Measurements from ENCODE around the gene FIG4. TPM values are rescaled to one million over a fixed set of nuclear protein-coding genes. Genes with fewer than 3 reads are reported as not detected.
"Not testable (repeated sequence)": the region's sequence is repeated elsewhere in the genome, so short reads cannot be mapped to it uniquely, and the experiment has no call there.

Gene FIG4
- total RNA-seq, 1 experiment from 2014 or later = 7.3 TPM

- TF ChIP-seq, protein P1, sequence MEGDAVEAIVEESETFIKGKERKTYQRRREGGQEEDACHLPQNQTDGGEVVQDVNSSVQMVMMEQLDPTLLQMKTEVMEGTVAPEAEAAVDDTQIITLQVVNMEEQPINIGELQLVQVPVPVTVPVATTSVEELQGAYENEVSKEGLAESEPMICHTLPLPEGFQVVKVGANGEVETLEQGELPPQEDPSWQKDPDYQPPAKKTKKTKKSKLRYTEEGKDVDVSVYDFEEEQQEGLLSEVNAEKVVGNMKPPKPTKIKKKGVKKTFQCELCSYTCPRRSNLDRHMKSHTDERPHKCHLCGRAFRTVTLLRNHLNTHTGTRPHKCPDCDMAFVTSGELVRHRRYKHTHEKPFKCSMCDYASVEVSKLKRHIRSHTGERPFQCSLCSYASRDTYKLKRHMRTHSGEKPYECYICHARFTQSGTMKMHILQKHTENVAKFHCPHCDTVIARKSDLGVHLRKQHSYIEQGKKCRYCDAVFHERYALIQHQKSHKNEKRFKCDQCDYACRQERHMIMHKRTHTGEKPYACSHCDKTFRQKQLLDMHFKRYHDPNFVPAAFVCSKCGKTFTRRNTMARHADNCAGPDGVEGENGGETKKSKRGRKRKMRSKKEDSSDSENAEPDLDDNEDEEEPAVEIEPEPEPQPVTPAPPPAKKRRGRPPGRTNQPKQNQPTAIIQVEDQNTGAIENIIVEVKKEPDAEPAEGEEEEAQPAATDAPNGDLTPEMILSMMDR (IDR thresholded peaks at IDR 0.05; ENCODE audit: insufficient read depth in 1 of 2, low read depth in 1 of 2, low read length in 1 of 2, severe bottlenecking in 1 of 2, unreplicated experiment in 1 of 2) = no peak
- Mint-ChIP-seq H3K4me1 (ENCODE audit: low read depth, unreplicated experiment) (peaks cover 14% of the 10 kb centered on the region), H3K27ac (ENCODE audit: unreplicated experiment) (no peak overlapping the region), H3K9me3 (ENCODE audit: unreplicated experiment) (no peaks in the 10 kb centered on the region), H3K4me3 (ENCODE audit: unreplicated experiment) (no peak overlapping the region), H3K27me3 (ENCODE audit: insufficient read depth, unreplicated experiment) (no peaks in the 10 kb centered on the region), H3K36me3 (ENCODE audit: insufficient read depth, unreplicated experiment) (no peaks in the 10 kb centered on the region)
- Histone ChIP-seq H3K27me3 (replicated peaks; ENCODE audit: control insufficient read depth, insufficient read depth, low read length) (no peaks in the 10 kb centered on the region), H3K4me1 (peaks cover 9% of the 10 kb centered on the region; the same call in 1 of the 2 replicates), H3K36me3 (ENCODE audit: control insufficient read depth, insufficient read depth, low read length) (no peaks in the 10 kb centered on the region), H3K4me3 (ENCODE audit: low read depth, low read length) (no peak overlapping the region), H3K9me3 (no peaks in the 10 kb centered on the region)
- intact Hi-C loops (cut with micrococcal nuclease; ENCODE audit: unreplicated experiment) = no loop called here
- ChIA-PET POLR2A (no interaction called here), CTCF (no interaction called here)
- no peak for DNase-seq
- BruUV-seq (replicated peaks) = no TSS peak
Measured at GRCh38 chr6:109672839-109673238, 18.3 kb upstream of the FIG4 start.

DNA sequence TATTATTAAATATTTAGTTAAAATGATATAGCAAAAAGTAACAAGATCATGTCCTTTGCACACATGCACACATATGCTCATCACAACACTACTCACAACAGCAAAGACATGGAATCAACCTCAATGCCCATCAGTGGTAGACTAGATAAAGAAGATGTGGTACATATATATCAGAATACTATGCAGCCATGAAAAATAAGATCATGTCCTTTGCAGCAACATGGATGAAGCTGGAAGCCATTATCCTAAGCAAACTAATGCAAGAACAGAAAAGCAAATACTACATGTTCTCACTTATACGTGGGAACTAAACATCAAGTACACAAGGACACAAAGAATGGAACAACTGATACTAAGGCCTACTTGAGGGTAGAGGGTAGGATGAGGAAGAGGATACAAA, 14.4 kb upstream of the FIG4 start:
- Mint-ChIP-seq H3K9me3 (ENCODE audit: unreplicated experiment) (peaks cover 17% of the 10 kb centered on the region), H3K36me3 (ENCODE audit: insufficient read depth, unreplicated experiment) (no peaks in the 10 kb centered on the region), H3K27ac (ENCODE audit: unreplicated experiment) (no peak overlapping the region), H3K27me3 (ENCODE audit: insufficient read depth, unreplicated experiment) (no peaks in the 10 kb centered on the region), H3K4me1 (ENCODE audit: low read depth, unreplicated experiment) (peaks cover 7% of the 10 kb centered on the region), H3K4me3 (ENCODE audit: unreplicated experiment) (no peak overlapping the region)
- TF ChIP-seq, protein P1 (IDR thresholded peaks at IDR 0.05; ENCODE audit: insufficient read depth in 1 of 2, low read depth in 1 of 2, low read length in 1 of 2, severe bottlenecking in 1 of 2, unreplicated experiment in 1 of 2) = no peak
- no peak for DNase-seq
- Histone ChIP-seq H3K4me3 (ENCODE audit: low read depth, low read length) (no peak overlapping the region), H3K9me3 (no peaks in the 10 kb centered on the region), H3K4me1 (0 out of 2 replicates have a peak, but pooled peaks cover 4% of the 10 kb centered on the region), H3K36me3 (ENCODE audit: control insufficient read depth, insufficient read depth, low read length) (no peaks in the 10 kb centered on the region), H3K27me3 (replicated peaks; ENCODE audit: control insufficient read depth, insufficient read depth, low read length) (no peaks in the 10 kb centered on the region)
- CTCF ChIA-PET = no interaction called here
- intact Hi-C loops (cut with micrococcal nuclease; ENCODE audit: unreplicated experiment) = no loop called here
- no TSS peak for BruUV-seq (replicated peaks)
- POLR2A ChIA-PET = no interaction called here

- Mint-ChIP-seq H3K9me3 (ENCODE audit: unreplicated experiment) (peaks cover 22% of the 10 kb centered on the region), H3K4me3 (ENCODE audit: unreplicated experiment) (no peak overlapping the region), H3K36me3 (ENCODE audit: insufficient read depth, unreplicated experiment) (no peaks in the 10 kb centered on the region), H3K27ac (ENCODE audit: unreplicated experiment) (no peak overlapping the region), H3K4me1 (ENCODE audit: low read depth, unreplicated experiment) (no peaks in the 10 kb centered on the region), H3K27me3 (ENCODE audit: insufficient read depth, unreplicated experiment) (no peaks in the 10 kb centered on the region)
- TF ChIP-seq, protein P1 (IDR thresholded peaks at IDR 0.05; ENCODE audit: insufficient read depth in 1 of 2, low read depth in 1 of 2, low read length in 1 of 2, severe bottlenecking in 1 of 2, unreplicated experiment in 1 of 2) = no peak
- no peak overlapping the region for H3K4me3 ChIP-seq (ENCODE audit: low read depth, low read length)
- no peaks in the 10 kb centered on the region for H3K9me3 ChIP-seq
- no peak for DNase-seq
- H3K4me1 ChIP-seq = no peaks in the 10 kb centered on the region
- ChIA-PET CTCF (no interaction called here), POLR2A (no interaction called here)
- BruUV-seq (replicated peaks) = no TSS peak
- no peaks in the 10 kb centered on the region for H3K36me3 ChIP-seq (ENCODE audit: control insufficient read depth, insufficient read depth, low read length)
- intact Hi-C loops (cut with micrococcal nuclease; ENCODE audit: unreplicated experiment) = no loop called here
- no peaks in the 10 kb centered on the region for H3K27me3 ChIP-seq (replicated peaks; ENCODE audit: control insufficient read depth, insufficient read depth, low read length)
Measured at GRCh38 chr6:109678240-109678639, 12.9 kb upstream of the FIG4 start.

- CTCF ChIA-PET; H3K4me3 Mint-ChIP-seq (ENCODE audit: unreplicated experiment); POLR2A ChIA-PET; H3K9me3 ChIP-seq; intact Hi-C loops (cut with micrococcal nuclease; ENCODE audit: unreplicated experiment); H3K36me3 Mint-ChIP-seq (ENCODE audit: insufficient read depth, unreplicated experiment); H3K27ac Mint-ChIP-seq (ENCODE audit: unreplicated experiment); BruUV-seq (replicated peaks); H3K4me3 ChIP-seq (ENCODE audit: low read depth, low read length); H3K4me1 Mint-ChIP-seq (ENCODE audit: low read depth, unreplicated experiment); H3K4me1 ChIP-seq; DNase-seq; H3K27me3 ChIP-seq (replicated peaks; ENCODE audit: control insufficient read depth, insufficient read depth, low read length); H3K27me3 Mint-ChIP-seq (ENCODE audit: insufficient read depth, unreplicated experiment); H3K36me3 ChIP-seq (ENCODE audit: control insufficient read depth, insufficient read depth, low read length): not testable (repeated sequence)
- H3K9me3 Mint-ChIP-seq (ENCODE audit: unreplicated experiment) = peaks cover 22% of the 10 kb centered on the region
Measured at GRCh38 chr6:109678661-109679505, 12.2 kb upstream of the FIG4 start.

Data from Caco-2 (cell line).